ENCODE results near the gene PTPRM. TPM values are rescaled to one million over a fixed set of nuclear protein-coding genes. Genes with fewer than 3 reads are reported as not detected.

PTPRM gene
- total RNA-seq, 1 donor = 64.2 TPM

- DNase-seq (ENCODE audit: low read depth) = no peak
- H3K4me3 ChIP-seq (ENCODE audit: low read depth, low read length) = no peak overlapping the region
- TF ChIP-seq, protein P1, sequence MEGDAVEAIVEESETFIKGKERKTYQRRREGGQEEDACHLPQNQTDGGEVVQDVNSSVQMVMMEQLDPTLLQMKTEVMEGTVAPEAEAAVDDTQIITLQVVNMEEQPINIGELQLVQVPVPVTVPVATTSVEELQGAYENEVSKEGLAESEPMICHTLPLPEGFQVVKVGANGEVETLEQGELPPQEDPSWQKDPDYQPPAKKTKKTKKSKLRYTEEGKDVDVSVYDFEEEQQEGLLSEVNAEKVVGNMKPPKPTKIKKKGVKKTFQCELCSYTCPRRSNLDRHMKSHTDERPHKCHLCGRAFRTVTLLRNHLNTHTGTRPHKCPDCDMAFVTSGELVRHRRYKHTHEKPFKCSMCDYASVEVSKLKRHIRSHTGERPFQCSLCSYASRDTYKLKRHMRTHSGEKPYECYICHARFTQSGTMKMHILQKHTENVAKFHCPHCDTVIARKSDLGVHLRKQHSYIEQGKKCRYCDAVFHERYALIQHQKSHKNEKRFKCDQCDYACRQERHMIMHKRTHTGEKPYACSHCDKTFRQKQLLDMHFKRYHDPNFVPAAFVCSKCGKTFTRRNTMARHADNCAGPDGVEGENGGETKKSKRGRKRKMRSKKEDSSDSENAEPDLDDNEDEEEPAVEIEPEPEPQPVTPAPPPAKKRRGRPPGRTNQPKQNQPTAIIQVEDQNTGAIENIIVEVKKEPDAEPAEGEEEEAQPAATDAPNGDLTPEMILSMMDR (IDR thresholded peaks at IDR 0.05; ENCODE audit: insufficient read depth, low read length) = no peak
These were observed 71.2 kb downstream of the PTPRM start for GRCh38 chr18:7638321-7638720.

DNA sequence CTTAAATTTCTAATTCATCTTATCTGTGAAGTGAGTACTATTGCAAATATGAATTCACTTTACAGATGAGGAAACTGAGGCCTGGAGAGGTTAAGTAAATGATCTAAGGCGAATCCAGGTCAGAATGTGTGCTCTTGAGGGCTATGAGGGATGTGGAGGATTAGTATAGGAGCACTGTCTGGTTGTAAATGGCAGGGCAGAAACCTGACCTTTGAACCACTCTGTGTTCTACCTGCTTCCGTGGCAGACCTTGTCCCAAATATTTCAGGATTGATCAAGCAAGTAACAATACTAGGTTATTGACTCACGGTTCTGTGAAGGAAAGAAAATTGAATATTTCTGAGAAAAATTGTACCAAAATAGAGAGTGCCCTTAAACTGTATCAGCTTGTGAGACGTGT is 74.7 kb downstream of the PTPRM start:
- H3K4me3 ChIP-seq (ENCODE audit: low read depth, low read length) = no peak overlapping the region
- DNase-seq (ENCODE audit: low read depth) = no peak
- TF ChIP-seq, protein P1 (IDR thresholded peaks at IDR 0.05; ENCODE audit: insufficient read depth, low read length) = no peak

DNA sequence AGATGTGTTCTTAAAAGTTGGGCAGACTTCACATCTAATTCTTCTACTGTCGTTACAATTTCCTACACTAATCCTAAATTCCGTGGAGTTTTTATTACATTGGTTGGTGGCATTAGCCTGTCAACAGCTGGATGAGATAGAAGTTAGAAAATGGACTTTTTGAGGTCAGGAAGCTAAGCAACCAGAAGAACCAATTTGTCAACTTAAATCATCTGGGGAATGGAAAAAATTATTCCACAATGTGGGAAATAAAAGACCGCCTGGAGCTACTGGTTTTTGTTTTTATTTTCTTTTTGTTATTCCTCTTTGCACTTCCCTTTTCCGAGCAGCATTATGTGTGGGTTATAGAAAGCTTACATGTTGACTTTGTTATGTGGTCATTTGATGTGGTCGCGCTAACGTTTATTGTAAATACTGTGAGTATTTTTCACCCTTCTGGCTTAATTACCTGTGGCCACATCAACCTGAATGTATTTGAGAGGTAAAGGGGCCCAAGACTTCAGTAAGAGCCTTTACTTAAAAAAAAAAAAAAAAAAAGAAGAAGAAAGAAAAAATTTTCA is 75.3 kb downstream of the PTPRM start:
- DNase-seq (ENCODE audit: low read depth) = no peak
- TF ChIP-seq, protein P1 (IDR thresholded peaks at IDR 0.05; ENCODE audit: insufficient read depth, low read length) = no peak
- no peak overlapping the region for H3K4me3 ChIP-seq (ENCODE audit: low read depth, low read length)

DNA sequence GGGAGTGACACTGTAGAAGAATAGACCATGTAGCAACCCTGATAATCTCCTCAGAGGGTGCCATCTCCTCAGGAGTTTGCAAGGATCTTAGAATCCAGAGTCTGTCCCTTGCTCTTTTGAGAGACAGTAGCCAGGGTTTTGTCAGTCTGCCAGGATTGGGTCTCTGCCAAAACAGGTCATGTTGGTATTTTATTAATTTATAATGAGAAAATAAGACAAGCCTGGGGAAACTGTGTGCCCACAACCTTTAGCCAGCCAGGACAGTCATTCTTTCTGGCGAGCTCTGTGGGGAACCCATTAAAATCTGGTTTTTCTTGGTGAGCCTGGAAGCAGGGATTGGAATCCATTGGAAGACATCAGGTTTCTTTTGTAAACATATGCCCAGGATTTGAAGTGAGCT is 78.6 kb downstream of the PTPRM start:
- no peak for DNase-seq (ENCODE audit: low read depth)
- no peak overlapping the region for H3K4me3 ChIP-seq (ENCODE audit: low read depth, low read length)
- TF ChIP-seq, protein P1 (IDR thresholded peaks at IDR 0.05; ENCODE audit: insufficient read depth, low read length) = no peak

DNA sequence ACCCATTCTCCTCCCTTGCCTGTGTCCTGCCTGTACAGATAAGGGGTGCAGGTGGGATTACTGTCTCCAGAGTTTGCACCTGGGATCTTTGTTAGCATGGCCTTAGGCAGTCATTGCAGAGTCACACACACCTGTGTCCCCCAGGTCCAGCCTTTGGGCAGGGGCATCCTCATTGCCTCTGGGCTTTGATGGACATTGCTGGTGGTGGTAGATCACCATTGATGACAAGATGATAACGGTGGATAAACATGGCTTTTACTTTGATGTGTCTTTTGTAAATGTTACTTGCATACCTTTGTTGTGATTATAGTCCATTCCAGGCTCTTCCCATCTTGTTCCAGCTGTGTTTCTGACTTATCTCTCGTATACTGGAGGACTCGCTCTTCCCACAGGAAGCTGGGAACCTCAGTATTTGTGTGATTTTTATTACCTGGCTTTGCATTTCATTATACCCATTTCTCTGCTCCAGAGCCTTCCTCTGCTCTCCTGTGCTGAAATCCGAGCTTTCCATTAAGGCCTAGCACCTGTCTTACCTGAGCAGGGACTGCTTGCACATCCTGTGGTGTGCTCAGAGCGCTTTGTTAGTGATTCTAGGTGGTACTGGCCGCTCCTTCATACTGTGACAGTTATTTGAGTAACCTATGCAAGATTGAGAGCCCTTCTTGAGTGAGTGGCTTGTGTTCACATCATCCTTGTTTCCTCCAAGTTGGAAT is 79.2 kb downstream of the PTPRM start:
- no peak overlapping the region for H3K4me3 ChIP-seq (ENCODE audit: low read depth, low read length)
- no peak for DNase-seq (ENCODE audit: low read depth)
- TF ChIP-seq, protein P1 (IDR thresholded peaks at IDR 0.05; ENCODE audit: insufficient read depth, low read length) = no peak

DNA sequence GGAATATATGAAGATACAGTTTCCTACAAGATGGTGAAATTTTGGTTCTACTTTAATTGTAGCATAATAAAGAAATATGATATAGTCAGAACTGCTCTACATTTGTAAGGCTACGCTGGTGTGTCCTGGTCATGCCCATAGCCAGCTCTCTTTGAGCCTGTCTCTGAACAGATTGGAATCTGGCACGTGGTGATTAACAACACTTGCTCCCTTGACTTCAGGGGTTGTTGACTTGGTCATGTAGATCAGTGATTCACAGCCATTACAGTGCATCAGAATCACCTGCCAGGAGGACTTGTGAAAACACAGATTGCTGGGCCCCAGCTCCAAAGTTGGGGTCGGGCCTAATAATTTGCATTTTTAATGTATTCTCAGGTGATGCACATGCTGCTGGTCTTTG is 80.4 kb downstream of the PTPRM start:
- H3K4me3 ChIP-seq (ENCODE audit: low read depth, low read length) = no peak overlapping the region
- DNase-seq (ENCODE audit: low read depth) = no peak
- TF ChIP-seq, protein P1 (IDR thresholded peaks at IDR 0.05; ENCODE audit: insufficient read depth, low read length) = no peak

All from fibroblast of the aortic adventitia (primary cell).